ENCODE measurements around the gene DLGAP4.

DLGAP4 gene

DNA sequence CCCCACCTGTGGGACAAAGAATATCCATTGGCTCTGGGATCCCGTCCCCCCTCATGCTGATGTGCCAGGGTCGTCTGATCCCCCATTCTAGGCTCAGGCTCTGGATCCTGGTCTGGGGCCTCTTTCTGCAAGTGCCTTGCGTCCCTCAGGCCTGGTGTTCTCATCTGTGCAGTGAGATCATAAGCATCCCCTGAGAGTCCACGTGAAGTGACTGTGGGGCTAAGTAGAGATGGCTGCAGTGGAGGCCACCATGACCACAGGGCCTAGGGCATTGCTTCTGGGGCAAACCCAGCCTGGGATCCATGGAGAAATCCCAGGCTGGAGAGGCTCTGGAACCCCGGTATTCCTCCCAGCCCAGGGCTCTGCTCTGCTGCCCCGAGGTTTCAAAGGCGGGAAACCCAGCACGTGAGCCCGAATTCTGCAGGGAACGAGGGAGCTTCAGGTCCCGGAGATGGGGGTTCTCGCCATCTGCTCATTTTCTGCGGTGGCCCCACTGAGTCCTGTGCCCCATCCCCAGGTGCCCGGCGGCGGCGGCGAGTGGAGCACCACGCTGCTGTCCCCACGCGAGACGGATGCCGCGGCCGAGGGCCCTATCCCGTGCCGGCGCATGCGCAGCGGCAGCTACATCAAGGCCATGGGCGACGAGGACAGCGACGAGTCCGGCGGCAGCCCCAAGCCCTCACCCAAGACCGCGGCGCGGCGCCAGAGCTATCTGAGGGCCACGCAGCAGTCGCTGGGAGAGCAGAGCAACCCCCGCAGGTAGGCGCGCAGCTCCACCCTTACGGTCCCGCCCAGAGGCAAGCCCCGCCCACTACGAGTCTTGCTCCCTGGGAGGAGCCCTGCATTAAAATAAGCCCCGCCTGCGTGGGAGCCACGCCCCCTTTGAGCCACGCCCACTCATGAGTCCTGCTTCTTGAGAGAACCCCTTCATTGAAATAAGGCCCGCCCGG is 129.7 kb downstream of the DLGAP4 start:
- Histone ChIP-seq H3K36me3 (no peaks in the 10 kb centered on the region), H3K27ac (no peak overlapping the region), H3K9me3 (no peaks in the 10 kb centered on the region), H3K4me1 (peaks cover 0 to 10% (median 6%) of the 10 kb centered on the region in 4 donors), H3K27me3 (peaks cover 0 to 36% of the 10 kb centered on the region in 2 donors), H3K4me3 (peak overlapping the region; percentile 40 to 51)
- peak; percentile 43 to 75 for DNase-seq
- intact Hi-C loops (cut with DNase I; ENCODE audit: low total_unique reads), result loop anchor here (5.0 kb wide), 1 partner anchor 234 kb away; no protein-coding TSS in a partner anchor
- TF ChIP-seq CTCF (IDR thresholded peaks at IDR 0.05), result no peak

- peaks cover 0 to 10% (median 6%) of the 10 kb centered on the region in 4 donors for H3K4me1 ChIP-seq
- intact Hi-C loops (cut with DNase I; ENCODE audit: low total_unique reads), result loop anchor here (5.0 kb wide), 1 partner anchor 237 kb away; no protein-coding TSS in a partner anchor
- peak; percentile 74 to 87 for TF ChIP-seq CTCF (IDR thresholded peaks at IDR 0.05)
Measured at GRCh38 chr20:36439040-36439730, 133.0 kb downstream of the DLGAP4 start.

GRCh38 chr20:36439731-36440072 is 133.6 kb downstream of the DLGAP4 start:
- H3K27me3 ChIP-seq, result peaks cover 0 to 36% of the 10 kb centered on the region in 2 donors
- no peaks in the 10 kb centered on the region for H3K36me3 ChIP-seq
- intact Hi-C loops (cut with DNase I; ENCODE audit: low total_unique reads), result loop anchor here (5.0 kb wide), 1 partner anchor 237 kb away; no protein-coding TSS in a partner anchor
- no peak overlapping the region for H3K4me3 ChIP-seq
- no peak for DNase-seq
- no peaks in the 10 kb centered on the region for H3K9me3 ChIP-seq
- no peak for TF ChIP-seq CTCF (IDR thresholded peaks at IDR 0.05)
- peaks cover 0 to 10% (median 6%) of the 10 kb centered on the region in 4 donors for H3K4me1 ChIP-seq
- no peak overlapping the region for H3K27ac ChIP-seq

More at GRCh38 chr20:36439040-36439730, 133.0 kb downstream of the DLGAP4 start:
- H3K27me3 ChIP-seq, result peaks cover 0 to 36% of the 10 kb centered on the region in 2 donors
- H3K9me3 ChIP-seq, result no peaks in the 10 kb centered on the region
- DNase-seq, result peak; percentile 57 to 76
- H3K36me3 ChIP-seq, result no peaks in the 10 kb centered on the region
- no peak overlapping the region for H3K27ac ChIP-seq
- H3K4me3 ChIP-seq, result no peak overlapping the region

- TF ChIP-seq CTCF (IDR thresholded peaks at IDR 0.05), result no peak
- intact Hi-C loops (cut with DNase I; ENCODE audit: low total_unique reads), result no loop called here
Measured at GRCh38 chr20:36440370-36441026, 134.4 kb downstream of the DLGAP4 start.

GRCh38 chr20:36441027-36441414 is 134.9 kb downstream of the DLGAP4 start:
- intact Hi-C loops (cut with DNase I; ENCODE audit: low total_unique reads), result no loop called here
- H3K9me3 ChIP-seq, result no peaks in the 10 kb centered on the region

More at GRCh38 chr20:36440370-36441026, 134.4 kb downstream of the DLGAP4 start:
- Histone ChIP-seq H3K27me3 (peaks cover 0 to 37% of the 10 kb centered on the region in 2 donors), H3K9me3 (no peaks in the 10 kb centered on the region), H3K4me1 (peaks cover 0 to 10% (median 6%) of the 10 kb centered on the region in 4 donors), H3K36me3 (no peaks in the 10 kb centered on the region), H3K4me3 (no peak overlapping the region), H3K27ac (no peak overlapping the region)
- DNase-seq, result no peak

More at GRCh38 chr20:36441027-36441414, 134.9 kb downstream of the DLGAP4 start:
- H3K27ac ChIP-seq, result no peak overlapping the region
- DNase-seq, result no peak
- no peak for TF ChIP-seq CTCF (IDR thresholded peaks at IDR 0.05)
- H3K4me3 ChIP-seq, result no peak overlapping the region
- peaks cover 0 to 7% (median 3%) of the 10 kb centered on the region in 4 donors for H3K4me1 ChIP-seq
- H3K27me3 ChIP-seq, result peaks cover 0 to 38% of the 10 kb centered on the region in 2 donors
- no peaks in the 10 kb centered on the region for H3K36me3 ChIP-seq

Data from tibial artery (tissue), 4 donors.